Retinal pigment epithelial cell (primary cell): ENCODE data around the gene MOB1A.

Experiments
- DNase-seq: peaks from one replicate; pipeline ENCODE4 v3.0.0-alpha.2; 2010; ENCODE audit warnings: low read depth
- H3K4me3 ChIP-seq: 2 replicates; pipeline ENCODE4 v1.5.1; 2011; ENCODE audit warnings: mild to moderate bottlenecking, low read length, control low read depth, moderate library complexity
- CTCF ChIP-seq: conservative IDR thresholded peaks from 2 replicates; pipeline ENCODE4 v1.5.1; 2011; ENCODE audit warnings: low read depth, low read length, control low read depth, inconsistent platforms

MOB1A gene

GRCh38 chr2:74178211-74179062, at the start of gene MOB1A:
MOB1A (minus strand) TSS chr2:74178879; CDS start chr2:74178674, 205 bp downstream.
- no peak for TF ChIP-seq CTCF
- DNase-seq = peak; percentile 94
- H3K4me3 ChIP-seq = peak within 1 kb of the TSS; percentile 85

GRCh38 chr2:74227646-74228045, 49.0 kb upstream of the MOB1A start:
- DNase-seq = no peak
- H3K4me3 ChIP-seq = no peak overlapping the region
- no peak for TF ChIP-seq CTCF

GRCh38 chr2:74226648-74227213, 48.1 kb upstream of the MOB1A start:
- no peak for TF ChIP-seq CTCF

GRCh38 chr2:74225698-74226459, 47.2 kb upstream of the MOB1A start:
- no peak for TF ChIP-seq CTCF
- DNase-seq = no peak
- no peak overlapping the region for H3K4me3 ChIP-seq

More at GRCh38 chr2:74226648-74227213, 48.1 kb upstream of the MOB1A start:
- peak; percentile 21 for DNase-seq
- H3K4me3 ChIP-seq = no peak overlapping the region

- DNase-seq = no peak
- H3K4me3 ChIP-seq = no peak overlapping the region
- no peak for TF ChIP-seq CTCF
These were observed 45.5 kb upstream of the MOB1A start for GRCh38 chr2:74223941-74224770.

- no peak for DNase-seq
- H3K4me3 ChIP-seq = no peak overlapping the region
- no peak for TF ChIP-seq CTCF
These were observed 43.6 kb upstream of the MOB1A start for GRCh38 chr2:74222300-74222650.
